A549 (cell line): ENCODE data around the gene GPAT3.

Experiments
- BHLHE40 ChIP-seq: IDR thresholded peaks from 2 replicates; pipeline ENCODE4 v1.6.1; 2012; ENCODE audit warnings: low read depth, low read length, inconsistent platforms
- CBX2 ChIP-seq: fragments of 200-600 bp; sonication (generic); IDR thresholded peaks from 2 replicates; pipeline ENCODE4 v1.6.1; 2016; ENCODE audit warnings: low read depth, mild to moderate bottlenecking, borderline replicate concordance
- CTCF ChIP-seq: fragments of >200 bp; sonication (Bioruptor Twin); formaldehyde crosslinking; IDR thresholded peaks from 3 replicates; pipeline ENCODE4 v1.5.1; 2016
- ESRRA ChIP-seq: fragments of 150-350 bp; IDR thresholded peaks from 2 replicates; pipeline ENCODE4 v1.6.1; 2014; ENCODE audit warnings: mild to moderate bottlenecking, low read length, borderline replicate concordance
- HDAC2 ChIP-seq: fragments of 200-600 bp; sonication (generic); IDR thresholded peaks from 2 replicates; pipeline ENCODE4 v1.6.1; 2016
- JUNB ChIP-seq: fragments of >200 bp; sonication (Bioruptor Twin); formaldehyde crosslinking; IDR thresholded peaks from 2 replicates; pipeline ENCODE4 v1.6.1; 2016
- NPAS2 ChIP-seq: fragments of 250-450 bp; sonication (Bioruptor Pico); IDR thresholded peaks from 2 replicates; pipeline ENCODE4 v1.8.0; 2022; ENCODE audit warnings: mild to moderate bottlenecking, moderate library complexity, borderline replicate concordance
- NR3C1 ChIP-seq: fragments of >200 bp; sonication (Bioruptor Twin); formaldehyde crosslinking; IDR thresholded peaks from 3 replicates; pipeline ENCODE4 v1.6.1; 2017
- POLR2A ChIP-seq: IDR thresholded peaks from 2 replicates; pipeline ENCODE4 v1.6.1; 2012; ENCODE audit warnings: mild to moderate bottlenecking, low read length
- SMC3 ChIP-seq: fragments of >200 bp; sonication (Bioruptor Twin); formaldehyde crosslinking; IDR thresholded peaks from 3 replicates; pipeline ENCODE4 v1.6.1; 2018; ENCODE audit warnings: inconsistent platforms
- ZSCAN20 ChIP-seq: fragments of 250-450 bp; sonication (Bioruptor Pico); IDR thresholded peaks from 2 replicates; pipeline ENCODE4 v1.8.0; 2022; ENCODE audit warnings: mild to moderate bottlenecking, moderate library complexity
- TF ChIP-seq, protein P1 (sequence below): fragments of >200 bp; sonication (Bioruptor Twin); formaldehyde crosslinking; IDR thresholded peaks from 3 replicates; pipeline ENCODE4 v1.6.1; 2016

GRCh38 chr4:83639849-83640493 lies 104.1 kb downstream of the GPAT3 start:
- no peak for TF ChIP-seq JUNB
- TF ChIP-seq CTCF: peak; percentile 86
- no peak for TF ChIP-seq ZSCAN20
- TF ChIP-seq NR3C1: no peak
- TF ChIP-seq ESRRA: no peak
- peak; percentile 94 for TF ChIP-seq SMC3
- no peak for TF ChIP-seq HDAC2
- TF ChIP-seq CBX2: no peak
- TF ChIP-seq NPAS2 (CRISPR knock-in tag): no peak
- TF ChIP-seq POLR2A: no peak
- TF ChIP-seq, protein P1, sequence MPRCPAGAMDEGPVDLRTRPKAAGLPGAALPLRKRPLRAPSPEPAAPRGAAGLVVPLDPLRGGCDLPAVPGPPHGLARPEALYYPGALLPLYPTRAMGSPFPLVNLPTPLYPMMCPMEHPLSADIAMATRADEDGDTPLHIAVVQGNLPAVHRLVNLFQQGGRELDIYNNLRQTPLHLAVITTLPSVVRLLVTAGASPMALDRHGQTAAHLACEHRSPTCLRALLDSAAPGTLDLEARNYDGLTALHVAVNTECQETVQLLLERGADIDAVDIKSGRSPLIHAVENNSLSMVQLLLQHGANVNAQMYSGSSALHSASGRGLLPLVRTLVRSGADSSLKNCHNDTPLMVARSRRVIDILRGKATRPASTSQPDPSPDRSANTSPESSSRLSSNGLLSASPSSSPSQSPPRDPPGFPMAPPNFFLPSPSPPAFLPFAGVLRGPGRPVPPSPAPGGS: no peak
- TF ChIP-seq BHLHE40: no peak
